ENCODE results near the gene FARP1. TPM values are rescaled to one million over a fixed set of nuclear protein-coding genes. Genes with fewer than 3 reads are reported as not detected.

Gene FARP1
- total RNA-seq, 2 experiments from 2014 or later, result not detected

GRCh38 chr13:98476538-98476966 lies 333.7 kb downstream of the FARP1 start:
- no TSS peak for BruUV-seq (replicated peaks)
- TF ChIP-seq EZH2phosphoT487 (IDR thresholded peaks at IDR 0.05; ENCODE audit: borderline replicate concordance, low read depth, low read length), result no peak
- TF ChIP-seq CTCF (conservative IDR thresholded peaks at IDR 0.05; ENCODE audit: low read length), result no peak
- Histone ChIP-seq H3K9me3 (ENCODE audit: low read length) (no peaks in the 10 kb centered on the region), H2AFZ (ENCODE audit: low read length) (no peak overlapping the region), H3K9me2 (ENCODE audit: insufficient read depth, low read length) (no peaks in the 10 kb centered on the region), H3K27ac (ENCODE audit: low read depth, low read length, poor library complexity, severe bottlenecking) (peak overlapping the region; percentile 29), H3K36me3 (ENCODE audit: insufficient read depth, low read length) (peaks cover 34% of the 10 kb centered on the region), H3K4me2 (ENCODE audit: low read length) (peak overlapping the region; percentile 63), H3K79me2 (ENCODE audit: insufficient read depth, low read depth, low read length) (peaks cover 20% of the 10 kb centered on the region), H3K4me3 (ENCODE audit: low read depth, low read length, poor library complexity, severe bottlenecking) (peak overlapping the region; percentile 34), H3K4me1 (ENCODE audit: insufficient read depth, low read length, poor library complexity, severe bottlenecking) (peaks cover 40% of the 10 kb centered on the region), H4K20me1 (ENCODE audit: insufficient read depth, low read length) (no peaks in the 10 kb centered on the region)
- intact Hi-C loops (cut with micrococcal nuclease; ENCODE audit: unreplicated experiment), result no loop called here
- DNase-seq (ENCODE audit: low spot score), result peak; percentile 61
- CTCF ChIA-PET (ENCODE audit: unreplicated experiment), result interaction anchor here (0.9 kb wide), 1 partner anchor 11 kb away, joined by 4 read pairs; no protein-coding TSS in a partner anchor
- POLR2A ChIA-PET, result interaction anchor here (0.7 kb wide), 1 partner anchor 11 kb away, joined by 3 read pairs; no protein-coding TSS in a partner anchor

GRCh38 chr13:98478189-98479129 lies 335.6 kb downstream of the FARP1 start:
- H4K20me1 ChIP-seq (ENCODE audit: insufficient read depth, low read length), result no peaks in the 10 kb centered on the region
- peak; percentile 6 for DNase-seq (ENCODE audit: low spot score)
- H3K4me2 ChIP-seq (ENCODE audit: low read length), result peak overlapping the region; percentile 16; the same call in 1 of the 2 replicates
- ChIA-PET CTCF (ENCODE audit: unreplicated experiment) (no interaction called here), POLR2A (interaction anchor here (0.6 kb wide), 1 partner anchor 37 kb away, joined by 3 read pairs; no protein-coding TSS in a partner anchor)
- no TSS peak for BruUV-seq (replicated peaks)
- H3K4me3 ChIP-seq (ENCODE audit: low read depth, low read length, poor library complexity, severe bottlenecking), result no peak overlapping the region
- H3K36me3 ChIP-seq (ENCODE audit: insufficient read depth, low read length), result peaks cover 19% of the 10 kb centered on the region
- H3K9me2 ChIP-seq (ENCODE audit: insufficient read depth, low read length), result no peaks in the 10 kb centered on the region
- H3K4me1 ChIP-seq (ENCODE audit: insufficient read depth, low read length, poor library complexity, severe bottlenecking), result peaks cover 42% of the 10 kb centered on the region
- TF ChIP-seq EZH2phosphoT487 (IDR thresholded peaks at IDR 0.05; ENCODE audit: borderline replicate concordance, low read depth, low read length) (no peak), CTCF (conservative IDR thresholded peaks at IDR 0.05; ENCODE audit: low read length) (no peak)
- H3K79me2 ChIP-seq (ENCODE audit: insufficient read depth, low read depth, low read length), result peaks cover 22% of the 10 kb centered on the region
- H3K27ac ChIP-seq (ENCODE audit: low read depth, low read length, poor library complexity, severe bottlenecking), result no peak overlapping the region
- H2AFZ ChIP-seq (ENCODE audit: low read length), result no peak overlapping the region
- intact Hi-C loops (cut with micrococcal nuclease; ENCODE audit: unreplicated experiment), result no loop called here
- no peaks in the 10 kb centered on the region for H3K9me3 ChIP-seq (ENCODE audit: low read length)
